ENCODE results near the gene SLC39A11.
"Not testable (repeated sequence)": the region's sequence is repeated elsewhere in the genome, so short reads cannot be mapped to it uniquely, and the experiment has no call there.

The SLC39A11 gene

DNA sequence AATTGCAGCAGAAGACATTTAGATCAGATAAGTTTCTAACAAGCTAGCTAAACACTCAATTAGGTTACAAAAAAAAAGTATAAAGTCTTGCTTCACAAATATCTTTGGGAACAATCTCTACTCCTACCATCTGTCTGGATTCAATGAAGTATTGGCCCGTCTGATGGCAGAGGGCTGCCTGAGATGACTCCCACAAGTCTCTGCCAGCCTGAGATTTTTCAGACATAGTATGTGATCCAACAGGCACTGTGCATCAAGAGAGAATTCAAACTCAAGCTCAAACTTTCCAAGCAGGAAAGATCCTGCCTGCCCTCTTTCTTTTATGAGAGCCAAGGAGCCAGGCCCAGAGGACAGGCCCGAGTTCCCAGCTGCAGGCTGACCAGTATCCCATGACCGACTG lies 22.6 kb downstream of the SLC39A11 start:
- no peak for DNase-seq

DNA sequence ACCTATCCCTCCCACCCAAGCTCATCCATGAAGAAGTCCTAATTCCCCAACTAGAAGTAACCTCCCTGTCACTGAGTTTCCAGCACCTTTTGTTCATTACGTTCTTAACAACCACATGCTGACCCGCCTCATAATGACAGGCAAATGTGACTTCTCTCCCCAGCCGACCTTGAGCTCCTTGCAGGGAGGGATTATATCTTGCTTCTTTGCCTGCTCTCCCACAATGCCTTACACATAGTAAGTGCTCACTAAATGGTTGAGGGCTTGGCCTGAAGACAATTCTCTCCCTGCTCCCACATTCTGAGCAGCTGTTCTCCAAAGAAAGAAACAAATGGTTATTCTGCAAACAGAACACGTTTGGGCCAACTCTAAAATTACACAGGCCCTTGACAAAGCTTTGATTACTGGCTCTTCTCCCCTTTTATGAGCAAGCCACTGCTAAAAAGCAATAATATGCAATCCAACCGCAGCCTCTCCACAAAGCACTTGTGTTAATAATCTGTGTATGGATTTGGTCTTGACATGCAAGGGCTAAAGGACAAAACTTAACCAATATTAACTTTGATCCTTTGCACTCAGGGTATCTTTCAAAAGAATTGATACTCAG lies 23.2 kb downstream of the SLC39A11 start:
- DNase-seq: no peak

DNA sequence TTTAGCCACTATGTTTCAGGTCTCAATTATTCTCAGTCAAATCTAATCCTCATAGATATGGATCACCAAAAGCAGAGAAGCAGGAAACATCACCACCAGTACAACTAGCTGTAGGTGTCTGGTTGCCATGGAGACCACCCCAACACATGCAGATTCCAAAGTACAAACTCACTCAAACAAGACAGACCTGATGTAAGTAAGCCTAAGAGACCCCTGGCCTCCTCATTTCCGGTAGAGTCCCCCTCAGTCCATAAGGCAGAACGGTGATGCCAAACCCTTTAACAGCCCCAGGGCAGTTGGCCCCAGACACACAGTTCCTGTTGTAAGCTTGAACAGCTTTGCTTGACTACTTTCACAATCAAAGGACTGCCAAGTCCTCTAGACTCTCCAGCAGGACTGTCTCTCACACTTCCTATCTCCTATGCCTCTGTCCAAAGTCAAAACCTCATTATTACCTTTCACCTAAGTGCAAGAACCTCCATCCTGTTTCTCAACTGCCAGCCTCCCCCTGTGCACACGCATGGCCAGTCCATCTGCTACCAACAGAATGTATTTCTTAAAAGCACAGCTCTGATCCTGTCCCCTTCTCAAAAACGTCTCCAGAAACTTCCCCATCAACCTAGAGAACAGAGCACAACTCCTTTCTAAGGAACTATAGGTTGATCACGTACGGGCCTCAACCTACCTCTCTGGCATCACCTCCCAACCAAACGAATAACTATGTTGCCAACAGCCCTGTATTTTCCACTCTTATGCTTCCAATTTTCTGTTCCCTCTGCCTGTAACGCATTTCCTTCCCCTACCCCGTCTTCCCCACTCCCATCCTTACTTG lies 23.9 kb downstream of the SLC39A11 start:
- no peak for DNase-seq

DNA sequence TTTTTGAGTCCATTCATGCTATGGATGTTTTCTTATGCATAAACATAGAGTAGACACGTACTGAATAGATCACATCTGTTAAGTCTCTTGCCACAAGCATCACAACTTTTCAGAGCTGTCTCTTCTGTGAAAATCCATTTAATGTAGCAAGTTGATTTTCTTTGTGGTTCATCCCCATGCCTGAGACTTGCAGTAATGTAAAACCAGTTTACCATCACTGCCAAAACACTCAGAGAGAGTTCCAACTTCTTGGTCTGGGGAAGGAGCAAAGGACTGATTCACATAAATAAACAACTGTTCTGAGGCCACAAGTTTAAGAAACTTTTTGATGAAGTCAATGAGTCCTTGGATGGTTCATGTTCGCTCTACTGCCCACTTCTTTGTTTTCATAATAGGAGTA lies 24.8 kb downstream of the SLC39A11 start:
- DNase-seq: not testable (repeated sequence)

DNA sequence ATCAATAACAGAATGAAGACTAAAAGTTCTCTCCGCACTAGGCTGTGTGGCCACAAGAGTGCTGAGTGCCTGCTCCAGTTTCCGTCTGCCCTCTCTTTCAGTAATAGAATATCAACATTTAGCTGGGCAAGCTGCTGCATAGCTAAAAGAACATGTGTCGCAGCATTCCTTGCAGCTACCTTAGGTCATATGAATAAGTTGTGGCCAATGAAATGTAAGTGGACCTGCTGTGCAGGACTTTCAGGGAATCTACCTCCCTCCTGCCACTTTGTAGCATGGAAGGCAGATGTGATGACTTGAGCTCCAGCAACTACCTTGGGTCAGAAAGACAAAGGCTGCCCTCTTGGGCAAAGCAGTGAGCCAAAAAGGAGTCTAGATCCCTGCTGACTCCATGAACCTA lies 25.4 kb downstream of the SLC39A11 start:
- no peak for DNase-seq

DNA sequence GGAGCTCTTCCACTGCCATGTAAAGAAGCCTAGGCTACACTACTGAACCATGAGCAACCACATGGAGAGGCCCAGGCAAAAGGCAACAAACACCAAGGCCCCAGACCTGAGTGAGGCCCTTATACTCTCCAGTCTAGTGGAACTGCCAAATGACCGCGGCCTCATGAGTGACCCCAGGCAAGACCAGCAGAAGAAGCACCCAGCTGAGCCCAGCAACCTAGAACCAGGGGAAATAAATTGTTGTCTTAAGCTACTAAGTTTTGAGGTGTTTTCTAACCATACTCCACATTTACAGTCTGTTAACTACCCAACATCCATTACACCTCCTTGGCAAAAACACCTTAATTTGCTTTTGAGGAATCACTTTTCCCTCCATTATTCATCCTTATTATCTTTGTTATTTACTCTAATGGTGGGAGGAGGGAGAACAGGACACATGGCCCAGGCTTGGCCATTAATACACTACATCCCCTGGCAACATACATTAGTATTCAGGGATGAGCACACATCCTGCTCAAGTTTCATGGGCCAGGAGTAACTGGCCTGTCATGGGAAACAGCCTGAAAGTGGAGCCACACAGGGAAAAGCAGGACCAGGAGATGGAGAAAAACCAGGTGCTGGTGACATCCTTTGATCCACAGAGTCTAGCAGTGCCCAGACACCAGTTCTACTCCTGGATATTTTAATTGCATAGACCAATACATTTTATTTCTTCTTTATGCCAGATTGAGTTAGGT lies 26.2 kb downstream of the SLC39A11 start:
- DNase-seq: no peak

GRCh38 chr17:73065376-73065775 lies 27.1 kb downstream of the SLC39A11 start:
- no peak for DNase-seq

DNA sequence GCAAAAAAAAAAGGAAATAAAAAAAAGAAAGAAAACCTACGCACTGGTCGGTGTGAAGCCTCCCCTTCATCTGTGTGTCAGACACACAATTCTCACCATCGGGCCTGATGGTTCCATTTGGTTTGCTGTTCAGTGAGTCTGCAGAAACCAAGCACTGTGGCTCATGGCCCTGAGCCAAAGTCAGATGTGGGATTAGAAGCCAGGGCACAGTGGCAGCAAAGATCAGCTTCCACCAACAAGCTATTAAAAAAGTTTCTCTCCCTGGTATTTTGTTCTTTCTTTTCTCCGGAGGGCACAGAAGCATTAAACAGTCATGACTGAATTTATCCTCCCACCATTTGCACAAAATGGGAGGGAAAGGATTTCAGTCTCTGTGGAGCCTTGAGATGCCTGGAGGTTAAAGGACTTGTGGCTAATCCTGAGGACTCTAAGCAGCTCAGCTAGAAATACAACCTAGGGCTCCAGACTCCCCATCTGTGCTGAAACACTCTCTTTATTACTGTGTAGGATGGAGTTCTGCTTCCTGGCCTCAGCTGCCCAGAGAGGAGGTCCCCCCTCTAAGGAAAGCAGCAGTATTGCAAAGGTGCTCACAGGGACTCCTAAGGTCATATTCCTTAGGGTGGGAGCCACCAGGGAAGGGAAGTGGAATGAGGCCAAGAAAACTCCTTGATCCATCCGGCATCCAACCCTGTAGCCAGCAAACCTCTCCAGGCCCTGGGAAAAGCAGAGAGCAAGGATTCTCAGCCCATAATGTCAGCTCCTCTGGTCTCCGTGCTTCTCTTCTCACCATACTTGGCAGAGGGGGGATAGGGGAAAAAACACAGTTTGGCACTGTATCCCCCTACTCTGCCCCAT lies 28.2 kb downstream of the SLC39A11 start:
- no peak for DNase-seq

- DNase-seq: no peak
Observed at GRCh38 chr17:73062726-73063125, 29.8 kb downstream of the SLC39A11 start.

GRCh38 chr17:73061161-73061560 lies 31.3 kb downstream of the SLC39A11 start:
- DNase-seq: no peak

DNA sequence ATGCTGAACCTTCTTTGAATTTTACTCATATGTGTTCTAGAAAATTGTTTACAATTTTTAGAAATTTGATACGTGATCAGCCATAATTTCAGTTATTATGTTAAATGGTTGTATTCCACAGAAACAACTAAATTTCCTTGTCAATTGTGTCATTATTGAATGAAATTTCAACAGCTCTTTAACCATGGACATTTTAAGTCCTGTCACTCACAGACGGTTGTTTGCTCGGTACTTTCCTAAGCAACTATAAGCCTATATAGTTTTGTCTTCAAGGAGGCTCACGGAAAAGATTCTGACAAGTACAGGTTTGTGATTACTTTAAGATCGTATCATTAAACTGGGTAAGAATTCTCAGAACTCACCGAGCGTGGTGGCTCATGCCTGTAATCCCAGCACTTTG lies 31.8 kb downstream of the SLC39A11 start:
- no peak for DNase-seq

GRCh38 chr17:73059713-73060112 lies 32.8 kb downstream of the SLC39A11 start:
- DNase-seq: not testable (repeated sequence)

- DNase-seq: no peak
Observed at GRCh38 chr17:73058022-73058421, 34.5 kb downstream of the SLC39A11 start.

DNA sequence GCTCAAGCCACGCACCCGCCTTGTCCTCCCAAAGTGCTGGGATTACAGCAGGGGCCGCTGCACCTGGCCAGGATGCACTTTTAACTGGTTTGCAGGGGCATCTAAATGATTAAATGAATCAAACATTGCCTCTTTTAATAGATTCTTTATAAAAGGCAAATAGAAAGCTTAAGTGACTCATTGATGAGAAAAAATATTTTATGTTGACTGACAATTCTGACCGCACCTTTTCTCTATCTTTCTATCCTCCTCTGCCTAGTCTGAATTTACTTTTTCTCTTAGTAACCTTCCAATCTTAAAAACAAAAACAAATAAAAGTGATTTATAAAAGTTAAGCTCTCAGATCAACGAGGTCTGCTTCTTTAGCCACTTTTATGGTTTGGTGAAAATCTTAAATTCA lies 35.3 kb downstream of the SLC39A11 start:
- DNase-seq: no peak

GRCh38 chr17:73052923-73053322 lies 39.6 kb downstream of the SLC39A11 start:
- DNase-seq: no peak

DNA sequence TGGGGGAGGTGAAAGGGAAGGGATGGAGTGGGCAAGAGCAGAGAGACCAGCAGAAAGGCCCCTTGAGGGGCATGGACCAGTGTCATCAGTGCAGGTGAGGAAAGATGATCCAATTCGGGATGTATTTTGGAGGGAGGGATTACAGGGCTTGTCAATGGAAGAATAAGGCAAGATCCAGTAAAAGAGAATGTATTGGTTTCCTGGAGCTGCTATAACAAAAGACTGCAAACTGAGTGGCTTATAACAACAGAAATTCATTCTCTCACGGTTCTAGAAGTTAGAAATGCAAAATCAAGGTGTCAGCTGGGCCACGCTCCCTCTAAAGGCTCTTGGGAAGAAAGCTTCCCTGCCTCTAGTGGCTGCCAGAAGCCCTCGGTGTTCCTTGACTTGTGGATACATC lies 41.7 kb downstream of the SLC39A11 start:
- no peak for DNase-seq

DNA sequence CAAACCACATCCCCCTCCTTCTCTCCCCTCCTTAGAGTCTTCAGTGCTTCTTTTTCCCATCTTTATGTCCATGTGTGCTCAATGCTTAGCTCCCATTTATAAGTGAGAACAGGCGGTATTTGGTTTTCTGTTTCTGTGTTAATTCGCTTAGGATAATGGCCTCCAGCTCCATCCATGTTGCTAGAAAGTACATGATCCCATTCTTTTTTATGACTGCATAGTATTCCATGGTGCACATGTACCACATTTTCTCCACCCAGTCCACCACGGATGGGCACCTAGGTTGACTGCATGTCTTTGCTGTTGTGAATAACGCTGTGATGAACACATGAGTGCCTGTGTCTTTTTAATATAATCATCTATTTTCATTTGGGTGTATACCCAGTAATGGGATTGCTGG lies 44.3 kb downstream of the SLC39A11 start:
- no peak for DNase-seq

GRCh38 chr17:73045724-73046123 lies 46.8 kb downstream of the SLC39A11 start:
- DNase-seq: no peak

- no peak for DNase-seq
Observed at GRCh38 chr17:73043686-73044581, 48.6 kb downstream of the SLC39A11 start.

DNA sequence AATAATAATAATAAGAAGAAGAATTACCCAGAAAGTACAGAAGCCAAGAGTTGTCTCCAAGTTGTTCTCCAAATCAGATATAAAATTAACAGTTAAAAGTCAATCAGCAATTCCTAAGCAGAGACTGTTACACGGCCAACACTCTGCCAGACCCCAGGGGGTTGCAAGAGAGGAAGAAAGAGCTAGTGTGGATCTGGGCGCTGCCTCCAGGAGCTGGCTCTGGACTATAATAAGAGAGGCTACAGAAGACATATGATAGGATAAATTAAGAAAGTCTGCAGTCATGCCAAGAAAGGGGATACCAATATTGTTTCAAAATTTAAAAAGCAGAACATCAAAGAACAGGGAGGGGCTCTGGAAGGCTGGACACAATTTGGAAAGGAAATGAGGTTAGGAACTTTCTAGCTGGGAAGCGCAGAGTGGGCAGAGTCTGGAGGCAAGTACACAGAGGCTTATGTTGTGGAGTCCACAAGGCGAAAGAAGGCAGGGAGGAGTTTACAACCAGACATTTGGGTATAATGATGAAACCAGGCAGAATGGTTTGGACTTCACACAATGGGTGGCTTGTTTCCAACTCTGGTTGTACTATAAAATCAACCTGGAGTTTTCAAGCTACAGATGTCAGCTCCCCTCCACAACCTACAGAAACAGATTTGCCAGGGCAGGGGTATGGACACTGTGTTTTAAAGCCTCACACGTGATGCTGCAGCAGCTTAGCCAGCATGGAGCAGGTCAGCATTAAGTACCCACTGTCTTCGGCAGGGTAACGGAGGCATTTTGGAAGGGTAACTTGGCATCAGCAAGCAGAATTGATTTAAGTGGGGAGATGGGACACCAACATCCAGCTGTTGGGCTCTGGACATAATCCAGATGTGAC lies 49.4 kb downstream of the SLC39A11 start:
- DNase-seq: no peak

DNA sequence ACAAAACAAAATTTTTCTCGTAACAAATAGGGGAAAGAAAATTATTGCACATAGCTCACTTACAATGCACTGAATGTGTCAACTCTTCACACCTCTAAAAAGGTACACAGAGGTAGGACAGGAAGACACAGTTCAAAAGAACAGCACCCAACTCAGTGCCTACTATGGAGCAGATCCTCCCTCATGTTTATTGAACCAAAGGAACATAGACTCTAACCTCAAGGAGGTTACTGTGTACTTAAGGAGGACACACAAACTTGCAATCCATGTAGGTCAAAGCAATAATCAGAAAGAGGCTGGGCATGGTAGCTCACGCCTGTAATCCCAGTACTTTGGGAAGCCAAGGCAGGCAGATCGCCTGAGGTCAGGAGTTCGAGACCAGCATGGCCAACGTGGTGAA lies 50.3 kb downstream of the SLC39A11 start:
- DNase-seq: no peak
